ENCODE measurements around the gene PEX14. TPM values are rescaled to one million over a fixed set of nuclear protein-coding genes. Genes with fewer than 3 reads are reported as not detected.
A peak's percentile ranks its signal among the peaks of the same experiment; 100 is the strongest.

The PEX14 gene
- polyA plus RNA-seq, 3 donors, result 2.2 to 8.8 (median 2.7) TPM

DNA sequence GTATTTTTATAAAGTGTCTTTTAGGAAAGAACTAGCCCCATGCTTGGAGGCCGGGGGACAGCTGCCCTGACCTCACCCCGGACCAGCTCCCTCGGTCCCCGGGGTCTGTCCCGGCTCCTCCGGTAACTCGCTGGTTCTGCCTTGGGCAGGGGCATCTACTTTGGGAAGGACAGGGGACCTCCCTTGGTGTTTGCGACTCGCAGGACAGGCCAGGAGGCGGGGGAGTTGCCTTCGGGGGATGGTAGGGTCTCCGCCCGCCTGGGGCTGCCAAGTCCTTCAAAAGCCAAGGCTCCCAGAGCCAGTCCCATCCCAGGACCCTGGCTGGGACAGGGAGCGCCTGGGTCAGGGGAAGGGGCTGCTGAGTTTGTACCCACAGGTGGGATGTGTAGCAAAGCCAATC is 157.9 kb downstream of the PEX14 start:
- Mint-ChIP-seq H3K27ac (peak overlapping the region in 1 of 7 donors; percentile 57), H3K36me3 (peaks cover 26 to 35% of the 10 kb centered on the region in 2 donors), H3K4me3 (no peak overlapping the region), H3K9me3 (no peaks in the 10 kb centered on the region), H3K27me3 (ENCODE audit: low read depth in 3 of 3) (peaks cover 16 to 20% (median 17%) of the 10 kb centered on the region in 3 donors), H3K4me1 (no peaks in the 10 kb centered on the region)
- peaks cover 0 to 11% of the 10 kb centered on the region in 2 donors for H3K27me3 ChIP-seq (ENCODE audit: control insufficient read depth in 2 of 2, insufficient read depth in 2 of 2, low read length in 2 of 2)
- peaks cover 9 to 21% of the 10 kb centered on the region in 2 donors for H3K36me3 ChIP-seq (replicated peaks in 1 of 2; ENCODE audit: control insufficient read depth in 1 of 2, insufficient read depth in 2 of 2, low read length in 2 of 2)
- no peak for TF ChIP-seq CTCF (IDR thresholded peaks at IDR 0.05)
- H3K79me2 ChIP-seq (ENCODE audit: insufficient read depth, low read length), result no peaks in the 10 kb centered on the region
- no peaks in the 10 kb centered on the region for H3K4me1 ChIP-seq (ENCODE audit: control insufficient read depth in 1 of 2, insufficient read depth in 2 of 2, low read length in 2 of 2)
- no peak overlapping the region for H3K4me2 ChIP-seq (replicated peaks; ENCODE audit: extremely low read depth, low read length, poor library complexity, severe bottlenecking)
- H2AFZ ChIP-seq (ENCODE audit: insufficient read depth, low read depth, low read length, poor library complexity, severe bottlenecking), result no peak overlapping the region
- no peak overlapping the region for H3K4me3 ChIP-seq (replicated peaks in 1 of 3; ENCODE audit: low read depth in 2 of 3, low read length in 3 of 3)
- H3K9me3 ChIP-seq (replicated peaks in 1 of 2; ENCODE audit: control insufficient read depth in 1 of 2, insufficient read depth in 1 of 2, low read length in 2 of 2), result no peaks in the 10 kb centered on the region
- no peaks in the 10 kb centered on the region for H4K20me1 ChIP-seq (ENCODE audit: insufficient read depth, low read length)
- H3K9ac ChIP-seq (ENCODE audit: insufficient read depth, low read length, poor library complexity, severe bottlenecking), result no peak overlapping the region
- intact Hi-C loops (cut with micrococcal nuclease), result no loop called here
- WGBS (ENCODE audit: insufficient coverage), result 97% methylated on average over 6 of the region's 14 CpGs
- H3K27ac ChIP-seq (ENCODE audit: low read depth in 1 of 2, low read length in 2 of 2), result no peak overlapping the region
- DNase-seq, result no peak

- no peak overlapping the region for H2AFZ ChIP-seq (ENCODE audit: insufficient read depth, low read depth, low read length, poor library complexity, severe bottlenecking)
- H3K4me1 Mint-ChIP-seq, result no peaks in the 10 kb centered on the region
- peaks cover 9 to 21% of the 10 kb centered on the region in 2 donors for H3K36me3 ChIP-seq (replicated peaks in 1 of 2; ENCODE audit: control insufficient read depth in 1 of 2, insufficient read depth in 2 of 2, low read length in 2 of 2)
- intact Hi-C loops (cut with micrococcal nuclease), result no loop called here
- no peak overlapping the region for H3K27ac Mint-ChIP-seq
- no peak overlapping the region for H3K9ac ChIP-seq (ENCODE audit: insufficient read depth, low read length, poor library complexity, severe bottlenecking)
- TF ChIP-seq CTCF (IDR thresholded peaks at IDR 0.05), result no peak
- H3K4me3 ChIP-seq (replicated peaks in 1 of 3; ENCODE audit: low read depth in 2 of 3, low read length in 3 of 3), result no peak overlapping the region
- no peak overlapping the region for H3K4me2 ChIP-seq (replicated peaks; ENCODE audit: extremely low read depth, low read length, poor library complexity, severe bottlenecking)
- peaks cover 5 to 17% of the 10 kb centered on the region in 2 donors for H3K27me3 ChIP-seq (ENCODE audit: control insufficient read depth in 2 of 2, insufficient read depth in 2 of 2, low read length in 2 of 2)
- H3K27ac ChIP-seq (ENCODE audit: low read depth in 1 of 2, low read length in 2 of 2), result no peak overlapping the region
- H3K4me3 Mint-ChIP-seq, result no peak overlapping the region
- 96% methylated on average over 10 of the region's 10 CpGs for WGBS (ENCODE audit: insufficient coverage)
- peaks cover 17 to 27% (median 20%) of the 10 kb centered on the region in 3 donors for H3K27me3 Mint-ChIP-seq (ENCODE audit: low read depth in 3 of 3)
- DNase-seq, result no peak
- H3K4me1 ChIP-seq (ENCODE audit: control insufficient read depth in 1 of 2, insufficient read depth in 2 of 2, low read length in 2 of 2), result no peaks in the 10 kb centered on the region
- peaks cover 24 to 32% of the 10 kb centered on the region in 2 donors for H3K36me3 Mint-ChIP-seq
- no peaks in the 10 kb centered on the region for H3K9me3 ChIP-seq (replicated peaks in 1 of 2; ENCODE audit: control insufficient read depth in 1 of 2, insufficient read depth in 1 of 2, low read length in 2 of 2)
- no peaks in the 10 kb centered on the region for H4K20me1 ChIP-seq (ENCODE audit: insufficient read depth, low read length)
- no peaks in the 10 kb centered on the region for H3K79me2 ChIP-seq (ENCODE audit: insufficient read depth, low read length)
- no peaks in the 10 kb centered on the region for H3K9me3 Mint-ChIP-seq
Observed at GRCh38 chr1:10633416-10633815, 158.7 kb downstream of the PEX14 start.

Measured in CD14-positive monocyte (primary cell).